ENCODE results near the gene TMEM129.

DNA sequence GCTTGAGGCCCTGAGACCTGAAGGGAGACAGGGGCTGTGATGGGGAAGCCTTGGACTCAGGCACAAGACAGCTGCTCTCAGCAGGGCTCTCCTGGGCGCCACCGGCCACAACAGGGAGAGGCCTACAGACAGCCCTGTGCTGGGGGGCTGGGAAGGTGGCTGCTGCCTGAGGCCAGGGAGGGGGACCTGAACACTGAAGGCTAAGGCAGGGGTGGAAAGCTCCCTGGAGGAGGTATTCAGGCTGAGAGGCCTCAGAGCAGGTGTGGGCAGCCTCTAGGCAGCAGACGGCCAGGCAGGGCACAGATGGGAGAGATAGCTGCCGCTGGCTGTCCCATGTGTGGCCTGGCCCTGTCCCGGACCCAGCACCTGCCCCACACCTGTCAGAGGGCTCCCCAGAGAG lies 33.2 kb upstream of the TMEM129 start:
- TF ChIP-seq CTCF (conservative IDR thresholded peaks at IDR 0.05 in 1 of 2, IDR thresholded peaks at IDR 0.05 in 1 of 2; ENCODE audit: low read depth in 1 of 2, low read length in 2 of 2) (no peak), EZH2 (IDR thresholded peaks at IDR 0.05; ENCODE audit: low read length, missing control alignments) (no peak)
